BLaER1 (cell line): ENCODE results near the gene TNMD.

ENCODE experiments used
- H3K27ac ChIP-seq: shearing (Covaris generic); formaldehyde crosslinking; 2 replicates; pipeline ENCODE4 v1.8.1; 2022
- H3K27me3 ChIP-seq: shearing (Covaris generic); formaldehyde crosslinking; 2 replicates; pipeline ENCODE4 v1.8.1; 2022
- H3K36me3 ChIP-seq: shearing (Covaris generic); formaldehyde crosslinking; 2 replicates; pipeline ENCODE4 v1.8.1; 2022
- H3K4me1 ChIP-seq: shearing (Covaris generic); formaldehyde crosslinking; 2 replicates; pipeline ENCODE4 v1.8.1; 2022
- H3K4me2 ChIP-seq: shearing (Covaris generic); formaldehyde crosslinking; 2 replicates; pipeline ENCODE4 v1.8.1; 2022
- H3K4me3 ChIP-seq: shearing (Covaris generic); formaldehyde crosslinking; 2 replicates; pipeline ENCODE4 v1.8.1; 2022
- H3K9ac ChIP-seq: shearing (Covaris generic); formaldehyde crosslinking; 2 replicates; pipeline ENCODE4 v1.8.1; 2022
- H3K9me3 ChIP-seq: shearing (Covaris generic); formaldehyde crosslinking; 2 replicates; pipeline ENCODE4 v1.8.1; 2022
- H4K20me1 ChIP-seq: shearing (Covaris generic); formaldehyde crosslinking; 2 replicates; pipeline ENCODE4 v1.8.1; 2022
- Cebpa-rat ChIP-seq: shearing (Covaris generic); IDR thresholded peaks from 2 replicates; pipeline ENCODE4 v1.8.1; 2022

Gene TNMD

DNA sequence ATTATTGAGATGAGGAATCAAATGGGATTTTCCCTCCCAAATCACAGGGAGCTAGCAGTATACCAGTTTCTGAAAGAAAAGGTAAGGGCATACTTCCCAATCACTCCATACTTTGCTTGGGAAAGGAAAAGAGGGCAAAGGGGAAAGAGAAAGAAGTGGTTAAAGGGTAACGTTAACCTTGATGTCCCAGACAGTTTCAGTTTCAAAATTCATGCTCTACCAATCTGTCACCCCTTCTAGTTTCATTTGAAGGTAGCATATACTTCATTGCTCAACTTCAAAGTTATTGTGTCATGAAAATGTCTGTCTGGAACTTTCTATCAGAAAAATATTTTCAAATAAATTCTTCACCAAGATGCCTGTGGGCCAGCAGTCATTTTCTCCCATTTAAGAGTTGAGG lies 16.0 kb downstream of the TNMD start:
- no peaks in the 10 kb centered on the region for H4K20me1 ChIP-seq
- H3K4me3 ChIP-seq, result no peak overlapping the region
- H3K4me2 ChIP-seq, result peak overlapping the region; percentile 11
- no peak overlapping the region for H3K27ac ChIP-seq
- H3K9ac ChIP-seq, result no peak overlapping the region
- H3K9me3 ChIP-seq, result no peaks in the 10 kb centered on the region
- no peak for TF ChIP-seq Cebpa-rat
- H3K4me1 ChIP-seq, result peaks cover 11% of the 10 kb centered on the region
- H3K27me3 ChIP-seq, result no peaks in the 10 kb centered on the region
- H3K36me3 ChIP-seq, result no peaks in the 10 kb centered on the region

DNA sequence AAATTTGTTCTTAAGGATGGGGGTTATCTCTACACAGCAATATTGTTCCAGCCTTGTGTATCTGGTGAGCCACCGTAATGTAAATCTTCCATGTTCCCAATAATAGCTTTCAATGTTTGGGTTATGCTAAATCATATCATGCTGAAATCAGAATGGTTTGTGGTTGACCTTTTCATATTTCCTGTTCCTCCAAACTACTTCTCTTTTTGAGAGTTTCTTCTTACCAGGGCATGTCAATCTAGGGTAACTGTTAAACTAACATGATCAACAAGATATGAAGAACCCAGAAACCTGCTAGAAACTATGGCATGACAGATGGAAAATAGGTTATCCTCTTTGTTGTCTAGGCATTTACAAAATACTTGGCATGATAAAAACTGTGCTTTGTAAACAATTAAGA lies 22.0 kb downstream of the TNMD start:
- H3K36me3 ChIP-seq, result no peaks in the 10 kb centered on the region
- no peak overlapping the region for H3K9ac ChIP-seq
- peaks cover 22% of the 10 kb centered on the region for H3K4me1 ChIP-seq
- no peak for TF ChIP-seq Cebpa-rat
- no peak overlapping the region for H3K4me3 ChIP-seq
- no peaks in the 10 kb centered on the region for H4K20me1 ChIP-seq
- no peaks in the 10 kb centered on the region for H3K27me3 ChIP-seq
- peak overlapping the region; percentile 71 for H3K4me2 ChIP-seq
- no peaks in the 10 kb centered on the region for H3K9me3 ChIP-seq
- no peak overlapping the region for H3K27ac ChIP-seq

GRCh38 chrX:100609591-100609990 lies 24.9 kb downstream of the TNMD start:
- TF ChIP-seq Cebpa-rat, result no peak
- no peaks in the 10 kb centered on the region for H3K9me3 ChIP-seq
- H4K20me1 ChIP-seq, result no peaks in the 10 kb centered on the region
- H3K36me3 ChIP-seq, result no peaks in the 10 kb centered on the region
- no peak overlapping the region for H3K4me3 ChIP-seq
- H3K9ac ChIP-seq, result no peak overlapping the region
- no peaks in the 10 kb centered on the region for H3K27me3 ChIP-seq
- peaks cover 22% of the 10 kb centered on the region for H3K4me1 ChIP-seq
- no peak overlapping the region for H3K4me2 ChIP-seq
- H3K27ac ChIP-seq, result no peak overlapping the region

- no peak overlapping the region for H3K4me3 ChIP-seq
- TF ChIP-seq Cebpa-rat, result no peak
Observed at GRCh38 chrX:100611951-100612350, 27.2 kb downstream of the TNMD start.

DNA sequence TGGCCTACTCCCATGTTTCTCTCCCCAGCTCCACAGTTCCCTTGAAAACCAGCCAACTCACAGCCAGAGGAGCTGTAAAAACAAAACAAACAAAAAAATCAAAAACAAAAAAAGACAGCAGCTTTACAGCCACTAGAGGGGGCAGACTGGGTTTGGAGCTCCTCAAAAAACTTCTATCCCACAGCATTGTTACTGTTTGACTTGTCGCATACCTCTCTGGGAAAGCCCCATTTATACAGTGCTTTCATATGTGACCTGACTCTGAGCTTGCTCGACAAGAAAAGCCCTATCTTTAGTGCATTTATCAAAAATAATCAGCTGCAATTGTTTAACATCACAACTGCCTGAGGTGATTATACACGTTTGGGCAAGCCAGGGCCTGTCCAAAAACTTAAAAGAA lies 30.3 kb downstream of the TNMD start:
- no peak for TF ChIP-seq Cebpa-rat
- Histone ChIP-seq H3K36me3 (no peaks in the 10 kb centered on the region), H3K27me3 (no peaks in the 10 kb centered on the region), H3K4me1 (no peaks in the 10 kb centered on the region), H3K4me2 (no peak overlapping the region), H3K9me3 (no peaks in the 10 kb centered on the region), H3K27ac (no peak overlapping the region), H3K9ac (no peak overlapping the region), H3K4me3 (no peak overlapping the region), H4K20me1 (no peaks in the 10 kb centered on the region)

More at GRCh38 chrX:100611951-100612350, 27.2 kb downstream of the TNMD start:
- H3K36me3 ChIP-seq, result no peaks in the 10 kb centered on the region
- no peak overlapping the region for H3K27ac ChIP-seq
- H3K9me3 ChIP-seq, result no peaks in the 10 kb centered on the region
- no peak overlapping the region for H3K4me2 ChIP-seq
- no peaks in the 10 kb centered on the region for H3K27me3 ChIP-seq
- H3K9ac ChIP-seq, result no peak overlapping the region
- no peaks in the 10 kb centered on the region for H4K20me1 ChIP-seq
- peaks cover 6% of the 10 kb centered on the region for H3K4me1 ChIP-seq

DNA sequence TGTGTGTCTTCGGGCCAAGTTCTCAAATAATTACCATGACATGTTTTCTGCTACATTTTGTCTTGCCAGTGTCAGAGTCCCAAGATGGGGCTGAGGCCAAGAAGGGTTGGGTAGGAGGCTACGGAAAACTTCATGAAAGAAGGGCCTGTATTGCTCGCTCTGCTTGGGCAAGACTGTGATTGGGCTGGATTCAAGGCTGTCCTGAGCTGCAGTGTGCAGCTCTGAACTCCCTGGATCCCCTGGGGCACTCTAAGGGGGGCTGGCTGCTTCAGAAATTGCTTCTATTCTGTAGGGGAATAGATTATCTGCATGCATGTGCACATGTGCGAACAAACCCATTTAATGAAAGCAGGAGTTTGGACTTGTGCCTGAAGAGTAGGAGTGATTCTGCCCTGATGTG lies 38.3 kb downstream of the TNMD start:
- H3K9ac ChIP-seq, result no peak overlapping the region
- no peak overlapping the region for H3K27ac ChIP-seq
- H3K4me2 ChIP-seq, result no peak overlapping the region
- peaks cover 24% of the 10 kb centered on the region for H3K4me1 ChIP-seq
- no peaks in the 10 kb centered on the region for H3K9me3 ChIP-seq
- TF ChIP-seq Cebpa-rat, result no peak
- peaks cover 15% of the 10 kb centered on the region for H4K20me1 ChIP-seq
- H3K36me3 ChIP-seq, result no peaks in the 10 kb centered on the region
- H3K27me3 ChIP-seq, result no peaks in the 10 kb centered on the region
- H3K4me3 ChIP-seq, result no peak overlapping the region

GRCh38 chrX:100625985-100626491 lies 41.3 kb downstream of the TNMD start:
- peak overlapping the region; percentile 70 for H3K4me2 ChIP-seq
- no peaks in the 10 kb centered on the region for H3K27me3 ChIP-seq
- H3K9me3 ChIP-seq, result no peaks in the 10 kb centered on the region
- no peak for TF ChIP-seq Cebpa-rat
- H3K9ac ChIP-seq, result no peak overlapping the region
- peaks cover 15% of the 10 kb centered on the region for H4K20me1 ChIP-seq
- no peak overlapping the region for H3K27ac ChIP-seq
- H3K4me3 ChIP-seq, result no peak overlapping the region
- H3K36me3 ChIP-seq, result no peaks in the 10 kb centered on the region
- peaks cover 24% of the 10 kb centered on the region for H3K4me1 ChIP-seq

GRCh38 chrX:100635040-100635439 lies 50.3 kb downstream of the TNMD start:
- Histone ChIP-seq H3K27me3 (0 out of 2 replicates have a peak, but pooled peaks cover 7% of the 10 kb centered on the region), H3K9me3 (peaks cover 5% of the 10 kb centered on the region; the same call in 1 of the 2 replicates), H3K4me1 (no peaks in the 10 kb centered on the region), H3K27ac (no peak overlapping the region), H4K20me1 (no peaks in the 10 kb centered on the region), H3K4me3 (no peak overlapping the region), H3K36me3 (no peaks in the 10 kb centered on the region), H3K4me2 (no peak overlapping the region), H3K9ac (no peak overlapping the region)
- no peak for TF ChIP-seq Cebpa-rat

DNA sequence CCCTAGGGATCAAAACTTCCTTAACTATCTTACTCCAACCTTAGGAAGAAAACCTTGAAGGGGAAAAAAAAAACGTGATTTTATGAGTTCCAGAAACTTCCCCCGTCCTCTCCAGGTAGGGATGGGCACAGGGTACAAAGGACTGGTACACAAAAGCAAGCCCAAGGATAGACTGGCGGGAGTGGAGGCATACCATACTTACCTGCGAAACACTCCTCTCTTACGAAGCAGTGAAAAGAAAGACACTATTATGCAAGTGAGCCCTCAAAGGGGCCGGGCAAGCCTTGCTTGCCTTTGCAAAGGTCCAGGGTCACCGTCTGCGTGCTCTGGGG lies 51.2 kb downstream of the TNMD start:
- no peaks in the 10 kb centered on the region for H3K36me3 ChIP-seq
- no peak overlapping the region for H3K27ac ChIP-seq
- no peak for TF ChIP-seq Cebpa-rat
- 0 out of 2 replicates have a peak, but pooled peaks cover 7% of the 10 kb centered on the region for H3K27me3 ChIP-seq
- no peak overlapping the region for H3K4me2 ChIP-seq
- no peak overlapping the region for H3K4me3 ChIP-seq
- H3K4me1 ChIP-seq, result no peaks in the 10 kb centered on the region
- H3K9me3 ChIP-seq, result peaks cover 5% of the 10 kb centered on the region; the same call in 1 of the 2 replicates
- no peaks in the 10 kb centered on the region for H4K20me1 ChIP-seq
- H3K9ac ChIP-seq, result no peak overlapping the region

DNA sequence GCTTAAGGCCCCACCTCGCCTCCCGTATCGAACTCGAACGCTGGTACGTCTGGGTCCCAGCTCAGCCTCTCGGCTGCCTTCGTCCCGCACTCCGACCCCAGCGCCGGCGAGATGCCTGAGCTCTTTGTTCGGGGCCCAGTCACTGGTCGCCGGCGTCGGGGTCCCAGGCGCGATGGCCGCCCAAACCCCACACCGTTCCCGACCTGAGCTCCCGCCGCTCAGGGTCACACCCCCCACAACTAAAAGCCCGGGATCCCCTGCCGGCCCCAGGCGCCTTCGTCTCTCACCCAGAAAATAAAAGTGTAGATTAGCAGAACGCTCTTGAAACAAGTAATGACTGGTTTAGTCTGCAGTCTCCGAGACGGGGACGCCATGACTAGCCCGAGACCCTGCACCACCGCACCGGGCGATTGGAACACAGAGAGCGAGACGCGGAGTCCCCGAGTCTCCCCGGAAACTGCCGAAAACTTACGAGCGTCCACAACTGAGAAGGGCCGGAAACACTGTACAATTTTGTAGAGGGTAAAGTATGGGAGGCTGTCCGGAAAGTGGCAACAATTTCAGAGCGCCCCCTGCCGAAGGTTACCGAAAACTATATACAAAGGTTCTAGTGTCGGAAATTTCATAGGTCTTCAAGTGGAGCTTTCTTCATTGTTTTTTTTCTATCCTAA lies 51.7 kb downstream of the TNMD start, which contains the start of gene TSPAN6:
TSS of gene TSPAN6 (minus strand) at position 486 of the 671 bp plus-strand sequence. CDS start at position 374, 112 bp downstream.
- Histone ChIP-seq H3K4me2 (no peak within 1 kb of the TSS), H3K9me3 (peaks cover 5% of the 10 kb centered on the region; the same call in 1 of the 2 replicates), H3K27ac (no peak within 1 kb of the TSS), H3K4me3 (no peak within 1 kb of the TSS), H3K27me3 (0 out of 2 replicates have a peak, but pooled peaks cover 7% of the 10 kb centered on the region), H3K9ac (no peak within 1 kb of the TSS), H3K36me3 (no peaks in the 10 kb centered on the region), H3K4me1 (no peaks in the 10 kb centered on the region), H4K20me1 (no peaks in the 10 kb centered on the region)
- no peak for TF ChIP-seq Cebpa-rat
